PFSK-1 (cell line): ENCODE measurements around the gene ANKRD24.

Experiments used
- POLR2AphosphoS5 ChIP-seq: IDR thresholded peaks from 2 replicates; pipeline ENCODE4 v1.6.1; 2012; ENCODE audit warnings: low read depth, mild to moderate bottlenecking, control low read depth, low read length, moderate library complexity
- SIN3A ChIP-seq: IDR thresholded peaks from 2 replicates; pipeline ENCODE4 v1.6.1; 2012; ENCODE audit warnings: mild to moderate bottlenecking, low read length, moderate library complexity, borderline replicate concordance; ENCODE audit not compliant: insufficient read depth
- TAF1 ChIP-seq: IDR thresholded peaks from 2 replicates; pipeline ENCODE4 v1.6.1; 2012; ENCODE audit warnings: low read length, control low read depth, borderline replicate concordance; ENCODE audit not compliant: insufficient read depth
- TF ChIP-seq, protein P1 (sequence below), 2 experiments: IDR thresholded peaks; 2 replicates each; pipeline versions ENCODE4 v1.6.1 to v1.8.0; 2011 to 2012; ENCODE audit warnings: low read depth in 2 of 2, low read length in 2 of 2, control low read depth in 1 of 2, inconsistent platforms in 1 of 2, mild to moderate bottlenecking in 1 of 2, moderate library complexity in 1 of 2; ENCODE audit not compliant: insufficient read depth in 1 of 2

DNA sequence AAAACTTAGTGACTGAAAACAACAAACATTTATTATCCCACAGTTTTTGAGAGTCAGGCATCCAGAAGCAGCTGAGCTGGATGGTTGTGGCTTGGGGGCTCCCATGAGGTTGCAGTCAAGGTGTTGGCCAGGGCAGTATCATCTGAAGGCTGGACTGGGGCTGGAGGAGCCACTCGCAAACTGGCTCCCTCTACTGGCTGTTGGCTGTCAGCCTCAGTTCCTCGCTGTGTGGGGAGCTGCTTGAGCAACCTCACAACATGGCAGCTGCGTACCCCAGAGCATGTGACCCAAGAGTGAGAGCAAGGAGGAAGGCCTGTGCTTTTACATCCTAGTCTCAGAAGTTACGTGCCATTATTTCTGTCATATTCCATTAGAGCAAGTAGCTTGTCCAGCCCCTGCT lies 74.1 kb downstream of the ANKRD24 start:
- TF ChIP-seq TAF1 (no peak), POLR2AphosphoS5 (no peak), SIN3A (no peak)
- TF ChIP-seq, protein P1, sequence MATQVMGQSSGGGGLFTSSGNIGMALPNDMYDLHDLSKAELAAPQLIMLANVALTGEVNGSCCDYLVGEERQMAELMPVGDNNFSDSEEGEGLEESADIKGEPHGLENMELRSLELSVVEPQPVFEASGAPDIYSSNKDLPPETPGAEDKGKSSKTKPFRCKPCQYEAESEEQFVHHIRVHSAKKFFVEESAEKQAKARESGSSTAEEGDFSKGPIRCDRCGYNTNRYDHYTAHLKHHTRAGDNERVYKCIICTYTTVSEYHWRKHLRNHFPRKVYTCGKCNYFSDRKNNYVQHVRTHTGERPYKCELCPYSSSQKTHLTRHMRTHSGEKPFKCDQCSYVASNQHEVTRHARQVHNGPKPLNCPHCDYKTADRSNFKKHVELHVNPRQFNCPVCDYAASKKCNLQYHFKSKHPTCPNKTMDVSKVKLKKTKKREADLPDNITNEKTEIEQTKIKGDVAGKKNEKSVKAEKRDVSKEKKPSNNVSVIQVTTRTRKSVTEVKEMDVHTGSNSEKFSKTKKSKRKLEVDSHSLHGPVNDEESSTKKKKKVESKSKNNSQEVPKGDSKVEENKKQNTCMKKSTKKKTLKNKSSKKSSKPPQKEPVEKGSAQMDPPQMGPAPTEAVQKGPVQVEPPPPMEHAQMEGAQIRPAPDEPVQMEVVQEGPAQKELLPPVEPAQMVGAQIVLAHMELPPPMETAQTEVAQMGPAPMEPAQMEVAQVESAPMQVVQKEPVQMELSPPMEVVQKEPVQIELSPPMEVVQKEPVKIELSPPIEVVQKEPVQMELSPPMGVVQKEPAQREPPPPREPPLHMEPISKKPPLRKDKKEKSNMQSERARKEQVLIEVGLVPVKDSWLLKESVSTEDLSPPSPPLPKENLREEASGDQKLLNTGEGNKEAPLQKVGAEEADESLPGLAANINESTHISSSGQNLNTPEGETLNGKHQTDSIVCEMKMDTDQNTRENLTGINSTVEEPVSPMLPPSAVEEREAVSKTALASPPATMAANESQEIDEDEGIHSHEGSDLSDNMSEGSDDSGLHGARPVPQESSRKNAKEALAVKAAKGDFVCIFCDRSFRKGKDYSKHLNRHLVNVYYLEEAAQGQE (IDR thresholded peaks at IDR 0.05; ENCODE audit: insufficient read depth in 1 of 2, low read depth in 2 of 2, low read length in 2 of 2), result no peak
